Spleen (tissue), 11 donors: ENCODE measurements around the gene MRPL36. TPM values are rescaled to one million over a fixed set of nuclear protein-coding genes. Genes with fewer than 3 reads are reported as not detected.
A peak's percentile ranks its signal among the peaks of the same experiment; 100 is the strongest.

Experiments
- DNase-seq: peaks from one replicate; pipeline ENCODE4 v3.0.0-alpha.2; 2020
- H3K27ac ChIP-seq, 8 donors: fragments of 200-600 bp; sonication (generic) in 7 of 8; 1 replicate in 4 of 8; 2 replicates in 4 of 8; pipeline versions ENCODE4 v1.5.0 to v1.8.0; 2016 to 2021; ENCODE audit warnings: inconsistent platforms in 4 of 8, mild to moderate bottlenecking in 4 of 8, moderate library complexity in 1 of 8
- H3K27me3 ChIP-seq, 7 donors: fragments of 200-600 bp; sonication (generic) in 6 of 7; replicated peaks in 1 of 7; 1 replicate in 4 of 7; 2 replicates in 3 of 7; pipeline versions ENCODE4 v1.5.0 to v1.8.0; 2016 to 2021; ENCODE audit warnings: inconsistent platforms in 3 of 7, mild to moderate bottlenecking in 1 of 7
- H3K36me3 ChIP-seq, 6 donors: fragments of 200-600 bp; sonication (generic) in 5 of 6; 1 replicate in 4 of 6; 2 replicates in 2 of 6; pipeline versions ENCODE4 v1.5.0 to v1.8.0; 2016 to 2021; ENCODE audit warnings: inconsistent platforms in 2 of 6
- H3K4me1 ChIP-seq, 6 donors: fragments of 200-600 bp; sonication (generic) in 5 of 6; 1 replicate in 3 of 6; 2 replicates in 3 of 6; pipeline versions ENCODE4 v1.5.0 to v1.8.0; 2016 to 2021; ENCODE audit warnings: inconsistent platforms in 3 of 6
- H3K4me3 ChIP-seq, 8 donors: fragments of 200-600 bp; sonication (generic) in 7 of 8; 1 replicate in 4 of 8; 2 replicates in 4 of 8; pipeline versions ENCODE4 v1.5.0 to v1.8.0; 2016 to 2021; ENCODE audit warnings: inconsistent platforms in 4 of 8, mild to moderate bottlenecking in 4 of 8, moderate library complexity in 2 of 8
- H3K9me3 ChIP-seq, 8 donors: fragments of 200-600 bp; sonication (generic) in 7 of 8; 1 replicate in 4 of 8; 2 replicates in 4 of 8; pipeline versions ENCODE4 v1.5.0 to v1.8.0; 2016 to 2021; ENCODE audit warnings: inconsistent platforms in 4 of 8
- CTCF ChIP-seq, 11 experiments: fragments of 200-600 bp in 7 of 11; fragments of 450-650 bp in 4 of 11; sonication (generic) in 4 of 11; IDR thresholded peaks in 8 of 11; conservative IDR thresholded peaks in 3 of 11; 1 replicate in 7 of 11; 2 replicates in 4 of 11; pipeline versions ENCODE4 v1.4.0 to v1.8.0; 2016 to 2021; ENCODE audit warnings: antibody characterized with exemption in 11 of 11, inconsistent platforms in 4 of 11, mild to moderate bottlenecking in 1 of 11
- POLR2A ChIP-seq, 3 donors: fragments of 450-650 bp; IDR thresholded peaks; one replicate each; pipeline ENCODE4 v1.5.1; 2017; ENCODE audit warnings: antibody characterized with exemption in 3 of 3, mild to moderate bottlenecking in 1 of 3
- POLR2AphosphoS5 ChIP-seq, 3 donors: sonication (generic); formaldehyde crosslinking; IDR thresholded peaks; one replicate each; pipeline ENCODE4 v1.5.1; 2017; ENCODE audit warnings: antibody characterized with exemption in 3 of 3
- WGBS, 5 donors: extraction: QIAGEN DNeasy Blood & Tissue Kit in 3 of 5; methylation state at CpG; one replicate each; pipeline versions ENCODE4 v1.1.5 to v1.1.7; 2013 to 2018; 5-methylcytosine and 5-hydroxymethylcytosine counted together
- intact Hi-C: fragments of 100-400 bp; cut with DNase I; formaldehyde crosslinking; loops from one replicate; pipeline ENCODE4 v1.15.0; 2023; ENCODE audit warnings: low total_unique reads
- polyA plus RNA-seq, 3 donors: library from polyadenylated mRNA; stranded (reverse); fragments of 200-250 nt; gene quantifications; one replicate each; pipeline ENCODE4 v1.2.1, GENCODE V29; 2013
- total RNA-seq, 7 donors: library from RNA; depleted of rRNA in 3 of 7; stranded (reverse); fragments of >200 nt in 3 of 7; fragmentation: NEBNext Ultra II Directional in 4 of 7; extraction: Animal tissue kit (Norgen Biotek cat#: 25700) in 4 of 7; gene quantifications; one replicate each; pipeline versions ENCODE4 v1.1.0 to v1.2.1, GENCODE V29; 2016 to 2021
- donor health status: healthy with polysubstance abuse.
- donor health status: DM: no; HTN: no; CAD: no; lungs with moderate emphysema.
- donor health status: DM: no; HTN: no; CAD: no.
- donor health status: Bipolar disorder and iron deficiency.
- donor health status: healthy.
- donor health status: DM: no; HTN: no; CAD: no.
- donor health status: DM: yes; HTN: yes; CAD: no.

The MRPL36 gene
- total and polyA plus RNA-seq, 10 donors = 20.3 to 77.3 (median 35.9) TPM

DNA sequence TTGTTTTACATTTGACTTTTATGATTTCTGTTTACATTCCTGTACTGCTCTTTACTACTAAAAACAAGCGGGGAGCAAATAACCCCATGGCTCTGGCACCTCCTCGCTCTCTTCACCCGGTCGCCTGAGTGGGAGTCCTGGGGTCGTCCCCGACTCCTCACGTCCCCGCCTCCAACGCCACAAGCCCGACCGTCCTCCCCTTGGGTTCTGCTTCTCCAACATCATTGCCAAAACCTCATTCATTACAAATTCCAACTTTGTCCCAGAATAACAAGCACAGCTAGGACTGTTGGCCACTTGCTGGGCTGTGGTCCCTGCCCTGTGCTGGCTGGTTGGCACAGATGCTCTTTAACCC is 35.1 kb downstream of the MRPL36 start:
- WGBS, 5 donors = 69 to 82% (median 76%) methylated on average over 11 of the region's 11 CpGs

DNA sequence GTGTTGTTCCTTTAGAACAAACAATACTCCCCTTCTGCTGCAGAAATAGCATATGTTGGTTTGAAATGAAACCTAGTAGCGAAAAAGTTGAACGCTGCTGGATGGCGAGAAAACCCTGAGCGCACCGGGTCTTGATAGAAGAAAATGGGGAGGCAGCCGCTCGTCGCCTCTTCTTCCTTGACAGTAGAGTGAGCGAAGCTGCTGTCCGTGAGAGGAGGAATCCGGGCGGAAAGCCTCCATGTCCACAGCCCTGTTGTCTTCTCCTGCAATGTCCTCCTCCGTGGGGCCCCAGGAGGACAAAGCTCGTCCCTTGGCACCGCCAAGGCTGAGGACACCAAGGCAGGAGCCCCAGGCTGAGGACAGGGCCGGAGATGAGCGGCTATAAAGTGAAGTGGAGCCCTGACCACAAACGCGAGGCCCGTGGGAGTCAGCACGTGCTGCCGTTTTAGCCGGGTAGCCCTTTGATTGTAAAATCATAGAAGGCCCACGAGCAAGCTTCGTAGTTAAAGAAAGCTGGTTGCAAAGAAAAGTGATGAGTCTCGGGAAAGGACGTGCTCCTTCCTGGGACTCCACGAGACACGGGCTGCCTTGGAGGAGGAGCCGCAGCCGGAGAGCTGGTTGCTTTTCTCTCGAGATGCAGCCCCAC is 35.6 kb downstream of the MRPL36 start:
- Histone ChIP-seq H3K36me3 (no peaks in the 10 kb centered on the region), H3K9me3 (no peaks in the 10 kb centered on the region), H3K4me1 (peaks cover 0 to 14% (median 6%) of the 10 kb centered on the region in 6 donors), H3K27ac (no peak overlapping the region), H3K27me3 (peaks cover 0 to 55% (median 8%) of the 10 kb centered on the region in 7 donors), H3K4me3 (no peak overlapping the region)
- TF ChIP-seq POLR2AphosphoS5 (IDR thresholded peaks at IDR 0.05) (no peak), POLR2A (IDR thresholded peaks at IDR 0.05) (no peak), CTCF (IDR thresholded peaks at IDR 0.05 in 8 of 11, conservative IDR thresholded peaks at IDR 0.05 in 3 of 11) (no peak)
- DNase-seq = peak; percentile 51
- 73 to 86% (median 75%) methylated on average over 32 of the region's 32 CpGs for WGBS, 5 donors
- intact Hi-C loops = no loop called here

More for the DNA sequence above, 35.1 kb downstream of the MRPL36 start:
- intact Hi-C loops = no loop called here
- peak; percentile 41 for DNase-seq
- Histone ChIP-seq H3K27ac (no peak overlapping the region), H3K36me3 (no peaks in the 10 kb centered on the region), H3K4me3 (no peak overlapping the region), H3K9me3 (no peaks in the 10 kb centered on the region), H3K4me1 (peaks cover 0 to 14% (median 6%) of the 10 kb centered on the region in 6 donors), H3K27me3 (peaks cover 0 to 60% (median 8%) of the 10 kb centered on the region in 7 donors)
- no peak for TF ChIP-seq POLR2A (IDR thresholded peaks at IDR 0.05)
- no peak for TF ChIP-seq CTCF (IDR thresholded peaks at IDR 0.05 in 8 of 11, conservative IDR thresholded peaks at IDR 0.05 in 3 of 11)
- no peak for TF ChIP-seq POLR2AphosphoS5 (IDR thresholded peaks at IDR 0.05)

DNA sequence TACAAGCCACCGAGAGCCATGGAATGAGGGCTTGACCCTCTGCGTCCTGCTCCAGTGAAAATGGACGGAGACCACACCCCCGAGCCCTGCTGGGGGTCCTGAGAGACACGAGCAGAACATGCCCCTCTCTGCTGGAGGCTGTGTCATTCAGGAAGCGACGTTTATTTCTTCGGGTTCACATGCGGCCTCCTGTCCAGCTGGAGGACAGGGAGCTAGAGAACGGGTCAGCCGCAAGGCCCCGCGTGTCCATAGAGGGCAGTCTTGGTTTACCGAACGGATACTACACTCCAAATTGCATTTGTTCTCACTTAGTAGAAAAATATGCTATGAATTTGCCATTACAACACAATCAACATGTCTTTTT is 36.1 kb downstream of the MRPL36 start:
- H3K4me1 ChIP-seq = peaks cover 0 to 14% (median 6%) of the 10 kb centered on the region in 6 donors
- peaks cover 0 to 54% (median 8%) of the 10 kb centered on the region in 7 donors for H3K27me3 ChIP-seq
- H3K27ac ChIP-seq = peak overlapping the region in 1 of 8 donors; percentile 43
- H3K36me3 ChIP-seq = no peaks in the 10 kb centered on the region
- H3K9me3 ChIP-seq = no peaks in the 10 kb centered on the region
- H3K4me3 ChIP-seq = no peak overlapping the region
- intact Hi-C loops = no loop called here
- peak; percentile 67 for DNase-seq
- no peak for TF ChIP-seq POLR2AphosphoS5 (IDR thresholded peaks at IDR 0.05)
- no peak for TF ChIP-seq POLR2A (IDR thresholded peaks at IDR 0.05)
- TF ChIP-seq CTCF (IDR thresholded peaks at IDR 0.05 in 8 of 11, conservative IDR thresholded peaks at IDR 0.05 in 3 of 11) = peak in 9 of 11 experiments; percentile 17 to 69 (median 52)
- 32 to 46% (median 38%) methylated on average over 11 to 15 of the region's 15 CpGs for WGBS, 5 donors

- whole genome bisulfite sequencing, 5 donors = 63 to 70% (median 65%) methylated on average over 12 to 13 of the region's 13 CpGs
- Histone ChIP-seq H3K27ac (peak overlapping the region in 5 of 8 donors; percentile 1 to 55 (median 37)), H3K4me1 (peaks cover 0 to 14% (median 6%) of the 10 kb centered on the region in 6 donors), H3K27me3 (peaks cover 0 to 51% (median 8%) of the 10 kb centered on the region in 7 donors), H3K36me3 (no peaks in the 10 kb centered on the region), H3K4me3 (no peak overlapping the region), H3K9me3 (no peaks in the 10 kb centered on the region)
- no peak for TF ChIP-seq CTCF (IDR thresholded peaks at IDR 0.05 in 8 of 11, conservative IDR thresholded peaks at IDR 0.05 in 3 of 11)
- no peak for TF ChIP-seq POLR2A (IDR thresholded peaks at IDR 0.05)
- TF ChIP-seq POLR2AphosphoS5 (IDR thresholded peaks at IDR 0.05) = no peak
- DNase-seq = peak; percentile 41
- intact Hi-C loops = no loop called here
Measured at GRCh38 chr5:1762883-1763547, 36.6 kb downstream of the MRPL36 start.
